Astrocyte of the cerebellum (primary cell): ENCODE measurements around the gene ACSM4.

Experiments used
- DNase-seq: peaks from one replicate; pipeline ENCODE4 v3.0.0-alpha.2; 2011; ENCODE audit warnings: low read depth
- H3K4me3 ChIP-seq: 2 replicates; pipeline ENCODE4 v1.5.1; 2011; ENCODE audit warnings: mild to moderate bottlenecking, low read depth, low read length, moderate library complexity
- CTCF ChIP-seq: IDR thresholded peaks from 2 replicates; pipeline ENCODE4 v1.5.1; 2012; ENCODE audit warnings: low read length, low read depth, moderate library complexity, mild to moderate bottlenecking; ENCODE audit errors: missing control alignments
- in situ Hi-C: cut with HindIII; loops from 2 replicates; pipeline ENCODE4 v1.10.0; 2017; ENCODE audit warnings: low sequenced_read_pairs

ACSM4 gene

DNA sequence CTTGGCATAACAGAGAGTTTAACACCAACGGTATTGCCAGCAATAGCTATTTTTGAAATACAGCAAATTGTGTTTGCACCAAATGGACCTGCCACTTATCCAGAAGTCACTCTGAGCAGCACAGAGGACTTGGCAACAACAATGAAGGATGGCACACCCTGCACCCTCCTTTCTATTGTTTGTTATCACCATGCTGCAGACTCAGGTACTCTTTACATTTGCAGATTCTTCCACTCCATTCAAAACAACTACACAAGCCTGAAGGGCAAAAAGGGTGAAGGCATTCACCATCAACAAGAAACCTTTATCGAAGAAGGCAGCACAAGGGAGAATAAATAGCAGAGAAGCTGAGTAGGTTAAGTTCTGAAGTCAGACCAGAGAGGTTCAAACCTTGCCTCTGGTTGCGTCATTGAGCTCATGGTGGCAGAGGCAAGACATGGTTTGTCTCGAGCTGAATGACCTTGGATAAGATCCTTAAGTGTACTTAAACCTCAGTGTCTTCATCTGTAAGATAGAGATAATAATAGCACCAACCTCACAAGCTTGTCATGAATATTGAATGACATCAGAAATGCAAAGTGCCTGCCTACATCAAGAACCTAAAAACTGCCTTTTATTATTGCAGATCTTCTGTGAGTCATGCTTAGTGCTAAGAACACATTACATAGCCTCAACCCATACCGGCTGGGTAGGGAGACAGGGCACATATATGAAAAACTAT, 1.4 kb upstream of the ACSM4 start:
- TF ChIP-seq CTCF: no peak
- no peak overlapping the region for H3K4me3 ChIP-seq
- in situ Hi-C loops: no loop called here
- DNase-seq: no peak

- no peak for DNase-seq
- no peak for TF ChIP-seq CTCF
- in situ Hi-C loops: no loop called here
- no peak overlapping the region for H3K4me3 ChIP-seq
Measured at GRCh38 chr12:7303230-7303629, 642 bp upstream of the ACSM4 start.

GRCh38 chr12:7304456-7304855, 584 bp downstream of the ACSM4 start:
- no peak for TF ChIP-seq CTCF
- in situ Hi-C loops: no loop called here
- DNase-seq: no peak
- no peak overlapping the region for H3K4me3 ChIP-seq

DNA sequence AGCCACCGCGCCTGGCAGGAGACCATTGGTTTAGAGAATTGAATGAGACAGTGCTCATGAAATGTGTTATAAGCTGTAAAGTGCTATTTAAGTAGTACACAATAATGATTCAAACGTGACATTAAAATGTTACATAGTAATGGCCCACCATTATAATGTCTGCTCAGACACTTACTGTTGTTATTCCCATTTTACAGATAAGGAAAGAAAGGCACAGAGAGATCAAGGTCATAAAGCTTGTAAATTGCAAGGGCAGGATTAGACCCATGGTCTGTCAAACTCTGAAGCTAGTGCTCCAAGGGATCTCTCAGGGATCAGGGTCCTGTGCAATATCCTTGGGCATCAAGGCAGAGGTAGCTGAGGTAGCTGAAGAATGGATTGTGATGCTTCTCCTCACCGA, 6.2 kb downstream of the ACSM4 start:
- no peak for DNase-seq
- no peak for TF ChIP-seq CTCF
- in situ Hi-C loops: no loop called here
- no peak overlapping the region for H3K4me3 ChIP-seq

DNA sequence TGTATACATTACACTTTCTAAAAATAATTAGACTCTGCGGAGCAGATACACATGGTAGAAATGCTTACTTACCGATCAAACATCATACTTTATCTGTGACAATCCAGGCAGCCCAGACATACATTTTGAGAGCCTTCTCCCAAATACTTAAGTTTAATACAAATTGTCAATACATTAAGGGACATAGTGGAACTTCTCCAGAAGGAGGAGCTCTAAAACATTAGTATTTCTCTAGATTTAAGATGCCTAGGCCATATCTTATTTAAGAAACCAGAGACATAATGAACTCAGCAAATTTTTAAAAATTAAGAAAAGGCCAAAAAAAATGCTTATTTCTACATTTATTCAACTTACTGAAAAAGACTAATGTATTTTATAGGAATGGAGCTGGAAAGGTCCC, 16.1 kb downstream of the ACSM4 start:
- no peak for TF ChIP-seq CTCF
- DNase-seq: no peak
- H3K4me3 ChIP-seq: no peak overlapping the region
- in situ Hi-C loops: no loop called here

- no peak for DNase-seq
- no peak overlapping the region for H3K4me3 ChIP-seq
- no peak for TF ChIP-seq CTCF
- in situ Hi-C loops: no loop called here
Measured at GRCh38 chr12:7321624-7322023, 17.8 kb downstream of the ACSM4 start.

- no peak for TF ChIP-seq CTCF
- no peak for DNase-seq
- no peak overlapping the region for H3K4me3 ChIP-seq
- in situ Hi-C loops: no loop called here
Measured at GRCh38 chr12:7322599-7322998, 18.7 kb downstream of the ACSM4 start.
